NCI-H345 treated with DMSO at 0.1 percent for 48 hours (cell line): ENCODE data around the gene C1QTNF5.

Experiments
- DNase-seq: peaks from one replicate; lab custom pipeline; 2025; ENCODE audit not compliant: unreplicated experiment; lab: John Stamatoyannopoulos, UW

C1QTNF5 gene

GRCh38 chr11:119297938-119298337 is 42.7 kb downstream of the C1QTNF5 start:
- no peak for DNase-seq

GRCh38 chr11:119295178-119295577 is 45.5 kb downstream of the C1QTNF5 start:
- DNase-seq: no peak

GRCh38 chr11:119293461-119293860 is 47.2 kb downstream of the C1QTNF5 start:
- no peak for DNase-seq

GRCh38 chr11:119290894-119291497 is 49.7 kb downstream of the C1QTNF5 start:
- DNase-seq: no peak
